Measurements from ENCODE around the gene FAM168B.

The FAM168B gene

DNA sequence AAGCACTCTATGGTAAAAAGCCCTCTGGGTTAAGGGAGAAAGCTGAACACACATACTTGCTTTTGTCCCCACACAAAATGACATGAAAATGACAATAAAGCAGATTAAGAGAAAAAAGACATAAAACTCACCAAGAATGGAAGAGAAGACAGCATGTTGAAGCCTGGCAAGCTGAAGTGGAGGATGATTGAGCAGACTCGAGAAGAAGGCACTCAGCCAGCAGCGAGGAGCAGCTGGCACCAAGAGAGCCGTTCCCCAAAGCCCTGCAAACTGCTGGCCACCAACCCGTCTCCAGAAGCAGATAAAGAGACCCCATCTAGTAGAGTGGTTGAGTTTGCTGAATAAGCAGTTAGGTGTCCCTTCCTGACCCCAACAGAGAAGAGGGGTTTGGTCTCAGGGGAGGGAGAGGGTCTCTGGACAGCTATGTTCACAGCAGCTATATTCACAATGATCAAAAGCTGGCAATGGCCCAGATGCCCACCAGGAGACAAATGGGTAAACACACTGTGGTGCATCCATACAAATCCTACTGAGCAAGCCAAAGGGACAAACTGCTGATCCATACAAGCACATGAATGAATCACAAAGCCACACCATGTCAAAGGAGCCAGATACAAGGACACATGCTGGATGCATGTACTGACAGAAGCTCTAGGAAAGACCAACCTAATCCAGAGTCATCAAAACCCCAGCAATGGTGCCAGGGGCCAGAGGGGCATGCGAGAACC lies 36.9 kb downstream of the FAM168B start:
- no peak for TF ChIP-seq CTCF (IDR thresholded peaks at IDR 0.05; ENCODE audit: low read depth, low read length, missing control alignments)
- in situ Hi-C loops (cut with HindIII; ENCODE audit: low sequenced_read_pairs), result no loop called here
- DNase-seq (ENCODE audit: low read depth), result no peak
- H3K4me3 ChIP-seq (ENCODE audit: low read depth, low read length), result no peak overlapping the region

DNA sequence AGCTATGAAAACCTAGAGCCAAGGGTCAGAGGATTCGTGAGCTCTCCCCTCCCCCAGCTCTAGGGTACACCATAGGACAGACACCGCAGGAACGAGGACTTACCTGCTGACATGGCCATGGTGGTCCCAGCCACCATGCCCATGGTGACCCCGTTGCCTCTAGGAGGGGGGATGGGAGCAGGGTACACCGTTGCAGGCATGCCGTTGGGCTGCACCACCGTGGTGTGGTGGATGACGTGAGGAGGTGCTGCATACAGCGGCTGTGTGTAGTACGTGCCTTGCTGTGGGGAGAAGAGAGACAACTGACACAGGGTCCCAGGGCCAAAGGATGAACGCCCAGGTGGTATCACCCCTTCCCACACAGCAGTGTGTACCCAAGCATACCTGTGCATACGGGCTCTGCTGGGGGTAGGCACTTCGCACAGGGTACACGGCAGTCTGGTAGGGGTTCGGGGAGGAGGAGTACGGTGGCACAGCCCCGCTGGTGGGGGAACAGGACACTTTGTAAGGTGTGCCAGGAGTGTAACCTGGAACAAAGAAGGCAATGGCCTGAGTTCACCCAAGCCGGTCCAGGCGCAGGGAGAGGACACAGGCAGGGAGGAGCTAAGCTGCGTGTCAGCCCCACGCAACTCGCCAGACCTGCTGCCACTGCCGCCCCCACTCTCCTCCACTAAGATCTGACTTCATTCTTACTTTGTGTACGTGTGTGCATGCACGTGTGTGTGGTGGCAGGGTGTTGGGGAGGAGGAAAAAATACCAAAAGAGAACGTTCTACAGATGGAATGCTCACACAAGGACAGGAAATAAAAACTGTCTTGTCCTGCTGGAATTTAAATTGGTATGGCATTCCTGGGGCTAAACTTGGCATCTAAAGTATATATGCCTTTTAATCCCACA lies 37.8 kb downstream of the FAM168B start:
- H3K4me3 ChIP-seq (ENCODE audit: low read depth, low read length), result no peak overlapping the region
- in situ Hi-C loops (cut with HindIII; ENCODE audit: low sequenced_read_pairs), result no loop called here
- no peak for TF ChIP-seq CTCF (IDR thresholded peaks at IDR 0.05; ENCODE audit: low read depth, low read length, missing control alignments)
- DNase-seq (ENCODE audit: low read depth), result no peak

GRCh38 chr2:131054488-131054887 lies 38.8 kb downstream of the FAM168B start:
- no peak for DNase-seq (ENCODE audit: low read depth)
- no peak overlapping the region for H3K4me3 ChIP-seq (ENCODE audit: low read depth, low read length)
- in situ Hi-C loops (cut with HindIII; ENCODE audit: low sequenced_read_pairs), result no loop called here
- TF ChIP-seq CTCF (IDR thresholded peaks at IDR 0.05; ENCODE audit: low read depth, low read length, missing control alignments), result no peak

DNA sequence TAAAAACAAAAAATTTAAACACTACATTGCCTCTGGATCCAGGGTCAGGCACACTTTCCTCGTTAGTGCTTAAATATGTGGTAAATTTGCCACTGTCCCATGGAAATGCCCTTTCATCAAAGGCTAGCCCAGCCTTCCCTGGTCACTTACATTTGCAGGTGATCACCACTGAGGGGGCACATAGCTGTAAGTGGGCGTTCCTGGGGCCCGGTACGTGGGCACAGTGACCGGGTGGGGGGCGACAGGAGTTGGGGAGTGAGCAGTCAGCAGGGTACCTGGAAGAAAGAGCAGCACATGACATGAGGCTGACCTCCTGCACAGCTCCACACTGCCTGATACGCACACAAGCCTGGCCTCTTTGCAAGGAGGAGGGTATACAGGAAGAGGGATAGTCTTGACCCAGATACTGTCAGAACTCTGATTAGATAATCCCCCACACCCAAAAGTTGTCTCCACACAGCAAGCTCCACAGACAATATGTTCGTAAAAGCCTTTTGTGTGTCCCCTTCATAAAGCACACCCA lies 40.5 kb downstream of the FAM168B start:
- TF ChIP-seq CTCF (IDR thresholded peaks at IDR 0.05; ENCODE audit: low read depth, low read length, missing control alignments), result no peak

DNA sequence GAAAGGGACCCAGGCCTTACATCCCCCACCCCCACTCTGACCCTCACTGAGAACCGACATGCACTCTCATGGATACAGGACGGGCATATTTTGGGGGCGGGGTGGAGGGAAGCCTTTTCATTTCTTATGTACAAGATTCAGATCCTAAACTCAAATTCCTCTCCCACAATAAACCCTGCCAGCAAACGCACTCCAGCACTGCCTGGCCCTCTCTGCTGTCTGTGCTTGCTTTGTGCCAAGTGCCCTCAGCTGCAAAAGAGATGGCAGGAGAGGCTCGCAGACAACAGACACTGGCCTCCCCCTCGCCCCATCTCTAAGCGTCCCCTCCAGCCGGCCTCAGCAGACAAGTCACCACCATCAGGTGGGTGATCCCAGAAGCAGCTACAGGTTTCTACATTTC lies 42.4 kb downstream of the FAM168B start:
- in situ Hi-C loops (cut with HindIII; ENCODE audit: low sequenced_read_pairs), result no loop called here
- no peak overlapping the region for H3K4me3 ChIP-seq (ENCODE audit: low read depth, low read length)
- no peak for TF ChIP-seq CTCF (IDR thresholded peaks at IDR 0.05; ENCODE audit: low read depth, low read length, missing control alignments)
- DNase-seq (ENCODE audit: low read depth), result no peak

More for the DNA sequence above, 40.5 kb downstream of the FAM168B start:
- no peak for DNase-seq (ENCODE audit: low read depth)
- in situ Hi-C loops (cut with HindIII; ENCODE audit: low sequenced_read_pairs), result no loop called here
- no peak overlapping the region for H3K4me3 ChIP-seq (ENCODE audit: low read depth, low read length)

GRCh38 chr2:131049150-131049718 lies 44.0 kb downstream of the FAM168B start:
- no peak for DNase-seq (ENCODE audit: low read depth)
- H3K4me3 ChIP-seq (ENCODE audit: low read depth, low read length), result no peak overlapping the region
- TF ChIP-seq CTCF (IDR thresholded peaks at IDR 0.05; ENCODE audit: low read depth, low read length, missing control alignments), result no peak
- in situ Hi-C loops (cut with HindIII; ENCODE audit: low sequenced_read_pairs), result no loop called here
